GM12878 (cell line): ENCODE results near the gene STEAP1. TPM values are rescaled to one million over a fixed set of nuclear protein-coding genes. Genes with fewer than 3 reads are reported as not detected.
A peak's percentile ranks its signal among the peaks of the same experiment; 100 is the strongest.

Source experiments
- ATF2 ChIP-seq: IDR thresholded peaks from 2 replicates; pipeline ENCODE4 v1.6.1; 2012; ENCODE audit warnings: low read length, inconsistent platforms
- BCL11A ChIP-seq: IDR thresholded peaks from 2 replicates; pipeline ENCODE4 v1.6.1; 2011; ENCODE audit warnings: low read depth, low read length
- CBFB ChIP-seq: IDR thresholded peaks from 2 replicates; pipeline ENCODE4 v1.6.1; 2016; ENCODE audit warnings: antibody characterized with exemption, low read depth
- DPF2 ChIP-seq: fragments of 450-650 bp; IDR thresholded peaks from 2 replicates; pipeline ENCODE4 v1.6.1; 2017; ENCODE audit warnings: mild to moderate bottlenecking
- IKZF1 ChIP-seq: fragments of 450-650 bp; conservative IDR thresholded peaks from 2 replicates; pipeline ENCODE4 v1.6.1; 2017; ENCODE audit warnings: antibody characterized with exemption, mild to moderate bottlenecking
- MEF2B ChIP-seq: fragments of 450-650 bp; IDR thresholded peaks from 2 replicates; pipeline ENCODE4 v1.6.1; 2018; ENCODE audit warnings: mild to moderate bottlenecking, moderate library complexity; ENCODE audit not compliant: partially characterized antibody, poor library complexity, severe bottlenecking
- MLLT1 ChIP-seq: fragments of 450-650 bp; IDR thresholded peaks from 2 replicates; pipeline ENCODE4 v1.6.1; 2016; ENCODE audit warnings: mild to moderate bottlenecking
- MTA2 ChIP-seq: fragments of 450-650 bp; IDR thresholded peaks from 2 replicates; pipeline ENCODE4 v1.6.1; 2016; ENCODE audit warnings: low read depth, mild to moderate bottlenecking, moderate library complexity
- NFIC ChIP-seq: IDR thresholded peaks from 2 replicates; pipeline ENCODE4 v1.6.1; 2012; ENCODE audit warnings: low read depth, mild to moderate bottlenecking, inconsistent platforms, low read length, moderate library complexity
- NR2F1 ChIP-seq: fragments of 450-650 bp; conservative IDR thresholded peaks from 2 replicates; pipeline ENCODE4 v1.6.1; 2017; ENCODE audit warnings: mild to moderate bottlenecking
- PBX3 ChIP-seq: IDR thresholded peaks from 2 replicates; pipeline ENCODE4 v1.6.1; 2011; ENCODE audit warnings: mild to moderate bottlenecking, low read depth, low read length, moderate library complexity; ENCODE audit not compliant: insufficient replicate concordance
- POLR2AphosphoS5 ChIP-seq: IDR thresholded peaks from 2 replicates; pipeline ENCODE4 v1.6.1; 2011; ENCODE audit warnings: mild to moderate bottlenecking, low read length, inconsistent platforms
- RELB ChIP-seq: fragments of 450-650 bp; IDR thresholded peaks from 2 replicates; pipeline ENCODE4 v1.6.1; 2017; ENCODE audit warnings: low read depth, mild to moderate bottlenecking, moderate library complexity
- RUNX3 ChIP-seq: IDR thresholded peaks from 2 replicates; pipeline ENCODE4 v1.6.1; 2012; ENCODE audit warnings: low read length, inconsistent platforms
- SPI1 ChIP-seq: IDR thresholded peaks from 2 replicates; pipeline ENCODE4 v1.6.1; 2011; ENCODE audit warnings: low read depth, mild to moderate bottlenecking, low read length, moderate library complexity, borderline replicate concordance; ENCODE audit not compliant: insufficient read depth
- USF2 ChIP-seq: IDR thresholded peaks from 2 replicates; pipeline ENCODE4 v1.6.1; 2011; ENCODE audit warnings: low read depth, low read length, improper control_type of control experiment, borderline replicate concordance
- ZBTB40 ChIP-seq: fragments of 450-650 bp; IDR thresholded peaks from 2 replicates; pipeline ENCODE4 v1.6.1; 2016; ENCODE audit warnings: mild to moderate bottlenecking, moderate library complexity, borderline replicate concordance
- ZNF217 ChIP-seq: fragments of 450-650 bp; IDR thresholded peaks from 2 replicates; pipeline ENCODE4 v1.6.1; 2017; ENCODE audit warnings: antibody characterized with exemption, mild to moderate bottlenecking
- ZNF24 ChIP-seq: fragments of 450-650 bp; IDR thresholded peaks from 2 replicates; pipeline ENCODE4 v1.6.1; 2017; ENCODE audit warnings: antibody characterized with exemption, mild to moderate bottlenecking
- polyA plus RNA-seq, 11 experiments: library from polyadenylated mRNA; depleted of rRNA in 4 of 11; unstranded in 6 of 11; stranded (reverse) in 5 of 11; fragments of >200 nt; fragmentation: Nextera tagmentation in 4 of 11; fragmentation: Illumina TruSeq in 1 of 11; extraction: Ambion mirVana in 4 of 11; extraction: Trizol in 1 of 11; gene quantifications; 1 replicate in 1 of 11; 2 replicates in 10 of 11; pipeline versions ENCODE4 v1.2.1 to v1.2.3, GENCODE V29; 2011 to 2016; ENCODE audit warnings: inconsistent platforms in 2 of 11, missing spikeins in 2 of 11, low read depth in 1 of 11
- total RNA-seq, 4 experiments: library from RNA; depleted of rRNA in 3 of 4; stranded (reverse); fragments of >200 nt in 3 of 4; fragmentation: Illumina TruSeq in 1 of 4; extraction: Trizol in 1 of 4; gene quantifications; 2 replicates each; pipeline versions ENCODE4 v1.2.1 to v1.2.3, GENCODE V29; 2013 to 2021

STEAP1 gene
- total and polyA plus RNA-seq, 10 of the 15 experiments (the other 5 are each of a cell fraction or from before 2014, with no cell fraction given): 2.1 to 44.6 (median 4.6) TPM

- TF ChIP-seq CBFB: no peak
- TF ChIP-seq MTA2: peak; percentile 88
- peak; percentile 100 for TF ChIP-seq MLLT1
- TF ChIP-seq ZNF24: peak; percentile 61; the same call in 1 of the 2 replicates
- TF ChIP-seq IKZF1: peak; percentile 64
- peak; percentile 32; the same call in 1 of the 2 replicates for TF ChIP-seq NFIC
- TF ChIP-seq ZBTB40: peak; percentile 17; the same call in 1 of the 2 replicates
- TF ChIP-seq ZNF217: peak; percentile 76; the same call in 1 of the 2 replicates
- TF ChIP-seq ATF2: no peak
- peak; percentile 84 for TF ChIP-seq RELB
- TF ChIP-seq SPI1: peak; percentile 57; the same call in 1 of the 2 replicates
- peak; percentile 59 for TF ChIP-seq NR2F1
- TF ChIP-seq RUNX3: peak; percentile 85
- no peak for TF ChIP-seq PBX3
- TF ChIP-seq POLR2AphosphoS5: no peak
- TF ChIP-seq MEF2B: peak; percentile 29
- no peak for TF ChIP-seq USF2
- TF ChIP-seq BCL11A: 0 out of 2 replicates have a peak, but pooled peaks have one; percentile 14
- TF ChIP-seq DPF2: peak; percentile 66; the same call in 1 of the 2 replicates
These were observed 19.0 kb downstream of the STEAP1 start (continued) for GRCh38 chr7:90173127-90173844.
